HG02642 (cell line): ENCODE results near the gene CUL4A.
"Not testable (repeated sequence)": the region's sequence is repeated elsewhere in the genome, so short reads cannot be mapped to it uniquely, and the experiment has no call there.

Experiments used
- ATAC-seq: cut with Tn5 transposase; IDR thresholded peaks from one replicate; pipeline ENCODE4 v1.9.1; 2021; ENCODE audit warnings: mild to moderate bottlenecking; ENCODE audit not compliant: unreplicated experiment, poor library complexity

The CUL4A gene

DNA sequence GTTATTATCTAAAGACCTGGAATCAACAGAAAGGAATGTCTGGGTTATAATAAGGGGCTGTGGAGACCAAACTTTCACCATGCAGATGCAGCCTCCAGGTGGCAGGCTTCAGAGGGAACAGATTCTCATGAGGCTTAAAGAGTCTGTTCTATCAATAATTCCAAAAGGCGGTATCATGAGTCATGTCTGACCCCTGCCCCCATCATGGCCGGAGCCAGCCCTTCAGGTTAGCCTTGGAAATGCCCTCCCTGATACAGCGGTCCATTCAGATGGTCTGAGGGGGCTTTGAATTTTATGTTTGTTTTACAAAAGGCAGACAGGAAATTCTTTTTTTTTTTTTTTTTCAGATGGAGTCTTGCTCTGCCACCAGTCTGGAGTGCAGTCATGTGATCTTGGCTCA is 66.0 kb downstream of the CUL4A start:
- ATAC-seq = no peak

GRCh38 chr13:113280126-113280525 is 70.7 kb downstream of the CUL4A start:
- no peak for ATAC-seq

GRCh38 chr13:113283904-113284303 is 74.5 kb downstream of the CUL4A start:
- no peak for ATAC-seq

DNA sequence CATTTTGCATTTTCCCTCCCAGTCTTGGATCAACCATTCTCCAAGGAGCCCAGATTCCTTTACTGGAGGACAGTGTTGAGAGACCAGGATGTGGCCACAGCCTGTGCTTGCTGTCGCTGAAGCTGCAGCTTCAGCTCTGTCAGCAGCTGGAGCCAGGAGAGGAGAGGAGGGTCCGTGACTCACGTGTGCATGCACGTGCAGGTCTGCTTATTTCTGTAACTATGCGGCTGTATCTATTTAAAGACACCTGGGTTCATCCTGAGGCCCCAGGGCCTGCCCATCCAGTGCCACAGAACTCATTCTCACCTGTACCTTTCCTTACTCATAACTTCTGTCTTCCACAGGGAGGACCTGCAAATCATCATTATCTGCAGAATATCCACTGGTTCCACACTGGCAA is 79.5 kb downstream of the CUL4A start:
- ATAC-seq = no peak

- no peak for ATAC-seq
These were observed 81.7 kb downstream of the CUL4A start for GRCh38 chr13:113291129-113291528.

DNA sequence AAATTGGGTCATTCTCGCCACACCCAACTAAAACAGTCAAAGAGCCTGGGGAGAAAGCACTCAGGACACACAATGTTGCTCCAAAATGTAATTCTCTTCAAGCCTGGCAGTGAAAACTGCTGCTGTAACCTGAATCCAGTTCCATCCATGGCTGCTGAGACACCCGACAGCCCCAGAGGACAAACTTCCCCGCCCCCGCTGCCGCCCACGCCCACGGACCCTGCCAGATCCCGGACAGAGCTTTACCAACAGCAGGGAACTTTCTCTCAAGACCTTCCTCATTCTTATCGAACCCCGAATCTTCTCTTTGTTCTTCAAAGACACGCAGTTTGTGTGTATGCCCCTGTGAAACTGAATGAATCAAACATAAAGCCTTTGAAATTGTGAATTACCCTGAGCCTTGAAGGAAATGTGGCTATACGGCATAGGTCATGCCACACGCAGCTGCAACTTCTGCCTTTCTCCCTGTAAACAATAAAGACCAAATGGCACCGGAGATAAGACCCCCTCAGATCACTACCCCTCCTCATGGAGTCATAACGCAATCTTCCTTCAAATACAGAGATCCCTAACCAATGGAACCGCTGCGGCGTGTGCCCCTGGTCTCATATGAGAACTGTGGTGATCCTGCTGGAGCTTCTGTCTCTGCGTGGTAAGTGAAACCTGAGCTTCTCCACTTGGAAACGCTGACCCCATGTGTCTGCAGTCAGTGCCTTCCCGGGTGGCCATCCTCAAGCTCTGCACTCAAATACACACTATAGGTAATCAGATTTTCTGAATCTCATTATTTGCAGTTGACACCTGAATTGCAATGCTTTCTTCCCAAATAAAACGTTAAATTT is 82.8 kb downstream of the CUL4A start:
- no peak for ATAC-seq

DNA sequence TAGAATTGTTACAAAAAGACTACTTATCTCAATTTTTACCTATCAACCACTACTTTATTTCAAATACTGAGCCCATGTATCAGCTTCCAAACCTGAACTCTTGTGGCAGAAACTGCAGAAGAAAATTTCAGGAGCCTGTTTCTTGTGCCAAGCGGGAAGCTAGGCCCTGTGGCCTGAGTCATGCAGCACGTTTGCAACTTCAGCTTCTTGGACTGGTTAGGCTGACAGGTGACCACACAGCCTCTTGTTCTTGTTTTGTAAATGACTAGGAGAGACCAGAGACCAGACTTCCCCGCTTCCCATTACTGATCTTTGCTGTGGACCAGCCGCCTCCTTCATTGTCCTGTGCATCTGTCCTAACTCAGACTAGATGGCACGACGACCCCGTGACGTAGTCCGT is 84.3 kb downstream of the CUL4A start:
- no peak for ATAC-seq

GRCh38 chr13:113295776-113296175 is 86.4 kb downstream of the CUL4A start:
- no peak for ATAC-seq

- ATAC-seq = peak; percentile 83
These were observed 87.5 kb downstream of the CUL4A start, which contains the start of gene LAMP1 for GRCh38 chr13:113296823-113297369. LAMP1 (plus strand) TSS chr13:113297239; CDS start chr13:113297435, 196 bp downstream.

- ATAC-seq = peak; percentile 37
These were observed 88.1 kb downstream of the CUL4A start for GRCh38 chr13:113297370-113298042.

GRCh38 chr13:113298043-113298945 is 88.9 kb downstream of the CUL4A start:
- ATAC-seq = no peak

GRCh38 chr13:113299951-113300350 is 90.5 kb downstream of the CUL4A start:
- no peak for ATAC-seq

GRCh38 chr13:113302986-113303385 is 93.6 kb downstream of the CUL4A start:
- ATAC-seq = no peak

DNA sequence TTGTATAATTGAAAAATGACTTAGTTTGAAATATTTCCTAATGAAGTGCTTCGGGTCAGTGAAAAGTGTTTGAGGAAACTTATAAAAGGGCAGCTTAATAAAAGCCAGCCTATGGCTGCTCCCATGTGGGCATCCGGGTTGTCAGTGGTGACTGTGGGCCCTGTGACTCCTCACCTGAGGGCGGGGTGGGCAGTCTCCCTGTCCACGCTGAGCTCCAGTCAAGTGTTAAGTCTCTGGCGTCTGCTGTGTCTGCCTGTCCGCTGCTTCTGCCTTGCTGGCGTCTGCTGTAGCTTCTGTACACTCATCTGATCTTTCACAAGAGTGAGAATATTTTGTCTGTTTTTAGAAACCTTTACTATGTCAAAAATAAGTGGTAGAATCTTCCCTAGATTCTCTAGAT is 94.7 kb downstream of the CUL4A start:
- ATAC-seq = no peak

GRCh38 chr13:113305208-113305607 is 95.8 kb downstream of the CUL4A start:
- no peak for ATAC-seq

GRCh38 chr13:113307491-113307890 is 98.1 kb downstream of the CUL4A start:
- no peak for ATAC-seq

GRCh38 chr13:113309473-113309872 is 100.1 kb downstream of the CUL4A start:
- ATAC-seq = no peak

GRCh38 chr13:113314112-113314511 is 104.7 kb downstream of the CUL4A start:
- not testable (repeated sequence) for ATAC-seq

- not testable (repeated sequence) for ATAC-seq
These were observed 105.6 kb downstream of the CUL4A start for GRCh38 chr13:113314895-113315470.

- ATAC-seq = no peak
These were observed 106.6 kb downstream of the CUL4A start for GRCh38 chr13:113315992-113316391.
